GM21576 (cell line): ENCODE measurements around the gene KCTD21.

ENCODE experiments used
- ATAC-seq: cut with Tn5 transposase; IDR thresholded peaks from one replicate; pipeline ENCODE4 v1.9.1; 2021; ENCODE audit warnings: mild to moderate bottlenecking, moderate library complexity; ENCODE audit not compliant: unreplicated experiment

KCTD21 gene

DNA sequence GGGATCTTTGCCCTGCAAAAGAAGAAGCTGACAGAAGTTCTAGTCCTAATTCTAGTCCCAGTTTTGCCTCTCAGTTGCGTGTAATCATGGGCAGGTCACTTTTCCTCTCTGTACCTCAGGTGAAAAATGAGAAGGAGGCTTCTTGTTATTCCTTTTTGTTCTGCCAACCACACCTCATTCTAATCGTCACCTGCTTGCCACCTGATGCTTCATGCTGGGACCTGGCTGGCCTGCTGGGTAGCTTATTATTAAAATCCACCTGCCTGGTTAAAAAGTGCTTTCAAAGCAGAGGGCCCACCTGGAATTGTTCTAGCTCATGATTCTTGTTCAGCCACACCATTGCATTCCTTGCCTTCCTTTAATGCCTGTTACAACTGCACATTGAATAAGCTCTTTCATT is 40.6 kb downstream of the KCTD21 start:
- no peak for ATAC-seq

DNA sequence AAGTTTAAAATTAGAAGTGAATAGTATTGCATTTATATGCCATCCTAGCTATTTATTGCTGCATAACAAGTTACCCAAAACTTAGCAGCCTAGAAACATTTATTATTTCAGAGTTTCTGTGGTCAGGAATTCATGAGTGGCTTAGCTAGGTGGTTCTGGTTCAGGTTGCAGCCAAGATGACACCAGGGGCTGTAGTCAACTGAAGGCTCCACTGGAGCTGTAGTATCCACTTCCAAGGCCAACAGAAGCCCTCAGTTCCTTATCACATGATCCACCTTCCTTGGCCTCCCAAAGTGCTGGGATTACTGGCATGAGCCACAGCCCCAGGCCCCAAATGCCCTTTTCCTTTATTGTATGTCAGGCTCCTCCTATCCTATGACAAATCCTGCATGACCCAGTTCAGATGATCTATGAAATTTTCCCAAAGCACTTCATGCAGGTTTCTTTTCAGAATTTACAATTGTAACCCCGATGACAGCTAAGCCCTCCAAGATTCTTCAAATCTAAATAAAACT is 42.9 kb downstream of the KCTD21 start:
- ATAC-seq = no peak

- ATAC-seq = no peak
These were observed 47.9 kb downstream of the KCTD21 start for GRCh38 chr11:78140392-78141077.

DNA sequence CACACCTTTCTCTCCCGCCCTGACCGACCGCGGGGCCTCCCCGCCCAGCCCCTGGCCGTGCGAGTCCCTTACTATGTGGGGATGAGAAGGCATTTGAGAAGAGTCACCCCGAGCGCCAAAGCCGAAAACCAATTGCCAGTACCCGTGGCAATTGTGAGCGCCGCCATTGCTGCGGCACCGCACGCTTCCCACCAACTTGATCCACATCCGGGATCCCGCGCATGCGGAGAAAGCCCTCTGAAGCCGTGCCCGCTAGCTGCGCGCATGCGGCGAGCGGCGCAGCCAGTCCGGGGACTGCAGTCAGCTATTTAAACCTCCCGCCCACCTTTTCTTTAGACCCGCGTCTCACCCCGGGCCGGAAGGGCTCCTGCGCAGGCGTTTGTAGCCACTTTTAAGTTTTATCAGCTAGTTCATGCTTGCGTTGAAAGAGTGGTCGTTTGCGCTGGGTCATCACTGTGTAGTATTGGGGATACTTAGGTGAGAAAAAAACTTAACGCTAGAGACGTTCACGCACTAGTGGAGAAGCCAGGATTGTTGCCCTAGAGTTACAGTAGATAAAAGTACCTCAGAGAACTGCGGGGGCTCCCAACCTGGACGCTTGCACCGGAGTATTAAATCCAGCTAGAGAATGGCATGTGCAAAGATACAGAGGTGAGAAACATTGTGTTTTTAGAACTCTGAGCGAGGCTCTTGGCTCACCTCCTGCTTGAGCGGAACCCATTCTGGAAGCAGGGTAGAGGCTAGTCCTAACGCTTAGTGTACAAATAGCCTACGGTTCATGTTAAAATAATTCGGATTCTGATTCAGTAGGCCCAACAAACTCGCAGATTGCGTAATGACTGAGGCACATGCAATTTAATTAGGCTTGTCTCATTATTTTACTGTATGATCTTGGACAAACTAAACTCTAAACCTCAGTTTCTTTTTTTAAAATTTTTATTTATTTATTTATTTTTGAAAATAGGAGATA is 48.7 kb downstream of the KCTD21 start, which contains the start of gene ALG8:
TSS of gene ALG8 (minus strand) at position 205 of the 970 bp plus-strand sequence. CDS start at position 167, 38 bp downstream.
- peak; percentile 93 for ATAC-seq

- ATAC-seq = peak; percentile 16
These were observed 49.6 kb downstream of the KCTD21 start for GRCh38 chr11:78138694-78139421.

- no peak for ATAC-seq
These were observed 50.1 kb downstream of the KCTD21 start for GRCh38 chr11:78138291-78138690.

- no peak for ATAC-seq
These were observed 56.0 kb downstream of the KCTD21 start for GRCh38 chr11:78132475-78132874.

GRCh38 chr11:78131956-78132355 is 56.5 kb downstream of the KCTD21 start:
- no peak for ATAC-seq

DNA sequence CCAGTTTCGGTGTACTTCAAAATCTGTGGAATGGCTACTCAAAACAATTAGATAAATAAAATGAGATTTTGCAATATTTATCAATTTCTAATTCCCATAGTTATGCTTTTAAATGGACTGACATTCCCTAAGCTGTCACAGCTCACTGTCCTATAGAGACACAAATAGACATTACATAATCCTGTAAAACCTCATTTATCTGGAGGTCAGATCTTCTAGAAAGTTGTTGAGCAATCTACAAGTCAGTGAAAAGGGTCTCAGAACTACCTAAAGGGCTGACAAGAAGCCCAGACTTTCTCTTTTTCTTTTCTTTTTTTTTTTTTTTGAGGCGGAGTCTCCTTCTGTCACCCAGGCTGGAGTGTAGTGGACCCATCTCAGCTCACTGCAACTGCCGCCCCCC is 61.0 kb downstream of the KCTD21 start:
- ATAC-seq = no peak
